Transverse colon (tissue), 1 donor: Measurements from ENCODE around the gene HNRNPUL2.

ENCODE experiments used
- EP300 ChIP-seq: sonication (generic); formaldehyde crosslinking; IDR thresholded peaks from one replicate; pipeline ENCODE4 v1.6.1; 2017; ENCODE audit warnings: antibody characterized with exemption, low read depth
- POLR2A ChIP-seq: fragments of 450-650 bp; IDR thresholded peaks from one replicate; pipeline ENCODE4 v1.6.1; 2016; ENCODE audit warnings: antibody characterized with exemption, mild to moderate bottlenecking, moderate library complexity

- no peak for TF ChIP-seq POLR2A
- TF ChIP-seq EP300 = no peak
Measured at GRCh38 chr11:62708392-62708791, 18.9 kb downstream of the HNRNPUL2 start.
